RPMI8226 (cell line): ENCODE results near the gene PPP1R12B.
A peak's percentile ranks its signal among the peaks of the same experiment; 100 is the strongest.
"Not testable (repeated sequence)": the region's sequence is repeated elsewhere in the genome, so short reads cannot be mapped to it uniquely, and the experiment has no call there.

Experiments used
- DNase-seq: peaks from one replicate; pipeline ENCODE4 v3.0.0-alpha.2; 2015

Gene PPP1R12B

GRCh38 chr1:202565890-202566602 lies 217.5 kb downstream of the PPP1R12B start:
- no peak for DNase-seq

- DNase-seq = no peak
These were observed 219.2 kb downstream of the PPP1R12B start for GRCh38 chr1:202567738-202568137.

GRCh38 chr1:202568410-202568809 lies 219.9 kb downstream of the PPP1R12B start:
- no peak for DNase-seq

- no peak for DNase-seq
These were observed 220.3 kb downstream of the PPP1R12B start for GRCh38 chr1:202568826-202569225.

DNA sequence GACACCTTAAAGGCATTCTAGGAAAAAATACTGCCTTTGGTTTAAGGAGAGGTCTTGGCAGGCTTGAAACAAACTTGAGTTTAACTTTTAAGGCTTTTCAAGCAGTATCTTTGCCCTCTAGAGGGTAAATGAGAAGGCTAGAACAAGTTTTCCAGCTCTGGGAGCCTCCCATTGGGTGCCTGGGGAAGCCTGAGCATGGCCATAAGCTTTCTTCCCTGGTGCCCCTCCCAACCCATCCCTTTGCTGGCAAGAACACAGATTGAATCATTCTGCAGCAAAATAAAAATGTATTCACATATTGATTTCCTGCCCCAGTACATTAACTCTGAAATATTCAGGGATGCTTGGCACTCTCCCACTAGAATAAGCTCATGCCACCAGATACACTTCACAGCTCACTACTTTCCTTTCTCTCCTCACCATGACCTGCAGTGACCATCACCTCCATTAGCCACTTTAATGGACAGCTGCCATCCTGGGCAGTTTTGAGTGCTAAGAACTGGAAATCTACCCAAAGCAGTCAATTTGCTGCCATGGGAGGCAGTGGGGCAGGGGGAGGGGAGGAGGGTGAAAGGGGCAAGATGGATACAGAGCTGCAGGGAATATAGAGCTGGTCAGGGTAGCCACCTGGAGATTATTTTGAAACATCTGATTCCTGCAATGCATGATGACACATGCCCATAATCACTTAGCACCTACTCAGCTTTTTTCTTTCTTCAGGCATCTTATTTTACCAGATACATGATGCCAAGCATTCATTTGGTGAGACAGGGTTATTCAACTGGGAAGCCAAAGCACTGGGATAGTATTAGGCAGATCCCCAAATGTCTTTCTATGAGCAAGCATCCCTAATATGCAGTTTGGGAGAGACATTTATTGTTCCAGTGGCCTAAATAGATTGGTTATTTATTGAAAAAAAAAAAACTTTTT lies 221.2 kb downstream of the PPP1R12B start:
- no peak for DNase-seq

GRCh38 chr1:202571719-202572339 lies 223.3 kb downstream of the PPP1R12B start:
- DNase-seq = peak; percentile 64

- no peak for DNase-seq
These were observed 224.4 kb downstream of the PPP1R12B start for GRCh38 chr1:202572867-202573266.

DNA sequence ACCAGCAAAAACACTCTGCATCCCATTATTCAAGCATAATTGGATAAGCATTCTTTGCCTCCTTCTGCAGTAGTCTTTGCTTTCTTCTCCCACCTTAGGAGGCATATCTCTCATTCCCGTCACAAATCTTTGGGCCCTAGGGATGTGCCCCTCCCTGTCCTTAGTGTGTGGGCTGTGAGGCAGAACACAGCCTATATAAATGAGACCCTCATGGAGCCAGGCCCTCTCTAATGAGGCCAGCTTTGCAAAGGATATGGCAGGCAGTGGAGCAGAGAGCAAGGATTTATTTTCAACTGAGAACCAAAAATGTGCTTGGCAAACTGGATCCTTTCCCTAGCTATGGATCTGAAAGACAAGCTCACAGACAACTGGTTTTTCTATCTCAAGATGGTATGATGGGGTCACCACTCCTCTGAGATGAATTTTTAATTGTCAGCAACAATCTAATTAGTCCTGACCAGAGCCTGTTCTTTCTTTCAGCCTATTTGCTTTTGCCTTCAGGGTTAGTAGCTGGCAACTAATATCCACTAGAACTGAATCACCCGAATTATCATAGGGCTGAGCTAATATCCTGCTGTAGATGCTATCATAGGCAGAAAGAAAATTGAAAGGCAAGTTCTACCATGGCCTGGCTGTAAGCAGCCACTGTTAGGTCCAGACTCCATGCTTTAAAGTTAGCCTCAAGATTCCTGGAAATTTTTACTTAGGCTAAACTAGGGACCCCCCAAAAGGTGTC lies 227.6 kb downstream of the PPP1R12B start:
- DNase-seq = no peak

GRCh38 chr1:202576816-202577215 lies 228.3 kb downstream of the PPP1R12B start:
- no peak for DNase-seq

- DNase-seq = no peak
These were observed 228.9 kb downstream of the PPP1R12B start for GRCh38 chr1:202577381-202577780.

- no peak for DNase-seq
These were observed 229.6 kb downstream of the PPP1R12B start for GRCh38 chr1:202578001-202578504.

GRCh38 chr1:202578565-202578964 lies 230.1 kb downstream of the PPP1R12B start:
- DNase-seq = no peak

GRCh38 chr1:202579806-202580205 lies 231.3 kb downstream of the PPP1R12B start:
- DNase-seq = no peak

DNA sequence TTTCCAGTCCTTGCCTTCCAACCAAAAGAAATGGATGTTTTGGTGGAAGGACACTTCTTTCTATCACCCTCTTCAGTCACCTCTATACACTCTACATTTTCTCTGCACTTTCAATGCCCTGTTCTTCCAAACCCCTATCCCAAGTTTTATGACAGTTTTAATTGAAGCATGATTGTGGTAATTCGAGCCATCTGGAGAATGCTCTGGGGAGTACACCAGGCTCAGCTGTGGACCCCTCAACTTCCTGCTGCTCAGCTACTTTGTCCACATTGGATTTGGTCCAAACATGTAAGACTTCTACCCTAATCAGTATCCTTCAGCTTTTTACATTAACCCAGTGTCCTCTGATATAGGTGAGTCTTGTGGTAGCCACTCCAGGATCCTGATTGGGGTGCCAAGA lies 232.1 kb downstream of the PPP1R12B start:
- DNase-seq = no peak

DNA sequence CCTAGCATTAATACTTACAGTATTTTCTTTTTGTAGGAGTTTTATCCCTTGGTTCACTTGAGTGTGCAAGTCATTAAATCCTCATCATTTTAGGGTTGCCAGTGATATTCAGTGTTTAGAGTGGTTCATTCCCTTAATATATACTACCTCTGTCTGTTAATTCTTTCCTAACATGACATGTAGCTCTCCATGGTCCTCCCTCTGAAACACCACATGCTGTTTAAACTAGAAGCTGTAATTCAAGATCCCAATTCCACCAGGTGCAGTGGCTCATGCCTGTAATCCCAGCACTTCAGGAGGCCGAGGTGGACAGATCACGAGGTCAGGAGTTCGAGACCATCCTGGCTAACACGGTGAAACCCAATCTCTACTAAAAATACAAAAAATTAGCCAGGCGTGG lies 233.9 kb downstream of the PPP1R12B start:
- DNase-seq = not testable (repeated sequence)

DNA sequence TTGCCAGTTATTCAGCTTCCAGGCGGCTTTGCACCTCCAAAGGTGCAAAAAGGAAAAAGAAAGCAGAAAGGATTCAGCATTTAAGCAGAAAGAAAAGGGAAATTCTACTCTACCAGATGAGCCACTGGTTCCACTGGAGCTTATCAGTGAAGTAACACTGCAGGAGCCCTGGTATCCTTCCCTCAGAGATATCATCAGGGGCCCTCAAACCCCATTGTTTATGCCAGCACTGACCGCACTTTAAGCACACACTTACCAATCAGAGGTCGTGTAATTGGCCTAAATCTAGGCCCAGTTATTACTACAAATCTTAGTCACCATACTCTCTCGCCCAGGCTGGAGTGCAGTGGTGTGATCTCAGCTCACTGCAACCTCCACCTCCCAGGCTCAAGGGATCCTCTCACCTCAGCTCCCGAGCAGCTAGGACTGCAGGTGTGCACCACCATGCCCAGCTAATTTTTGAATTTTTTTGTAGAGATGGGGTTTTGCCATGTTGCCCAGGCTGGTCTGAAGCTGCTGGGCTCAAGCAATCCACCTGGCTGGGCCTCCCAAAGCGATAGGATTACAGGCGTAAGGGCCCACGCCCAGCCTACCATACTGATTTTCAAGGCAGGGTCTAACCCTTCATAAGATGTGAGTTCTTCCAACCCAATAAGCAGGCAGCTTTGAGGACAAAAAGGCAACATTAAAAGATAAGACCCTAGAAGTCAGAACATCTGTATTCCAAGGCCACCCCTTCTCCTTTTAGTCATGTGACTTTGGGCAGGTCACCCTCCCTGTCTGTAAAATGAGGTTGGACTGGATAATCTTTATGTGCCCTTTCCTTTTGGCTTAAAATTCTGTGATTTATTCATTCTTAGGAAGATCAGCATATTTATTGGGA lies 236.4 kb downstream of the PPP1R12B start:
- no peak for DNase-seq

DNA sequence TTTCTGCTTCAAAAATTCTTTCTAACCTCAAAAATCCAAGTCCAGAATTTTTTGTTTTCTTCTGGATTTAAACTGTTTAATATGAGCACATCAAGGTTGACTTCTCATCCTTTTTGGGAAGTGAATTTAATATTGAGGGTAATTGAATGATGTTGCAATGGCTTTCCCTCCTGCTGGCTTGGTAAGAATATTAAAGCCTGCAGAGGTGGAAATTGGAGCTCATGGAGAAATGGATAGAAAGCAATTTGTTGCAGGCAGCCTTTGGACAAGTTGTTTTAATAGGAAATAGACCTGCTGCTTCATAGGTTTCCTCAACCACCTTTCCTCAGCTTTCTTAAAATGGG lies 237.1 kb downstream of the PPP1R12B start:
- no peak for DNase-seq

DNA sequence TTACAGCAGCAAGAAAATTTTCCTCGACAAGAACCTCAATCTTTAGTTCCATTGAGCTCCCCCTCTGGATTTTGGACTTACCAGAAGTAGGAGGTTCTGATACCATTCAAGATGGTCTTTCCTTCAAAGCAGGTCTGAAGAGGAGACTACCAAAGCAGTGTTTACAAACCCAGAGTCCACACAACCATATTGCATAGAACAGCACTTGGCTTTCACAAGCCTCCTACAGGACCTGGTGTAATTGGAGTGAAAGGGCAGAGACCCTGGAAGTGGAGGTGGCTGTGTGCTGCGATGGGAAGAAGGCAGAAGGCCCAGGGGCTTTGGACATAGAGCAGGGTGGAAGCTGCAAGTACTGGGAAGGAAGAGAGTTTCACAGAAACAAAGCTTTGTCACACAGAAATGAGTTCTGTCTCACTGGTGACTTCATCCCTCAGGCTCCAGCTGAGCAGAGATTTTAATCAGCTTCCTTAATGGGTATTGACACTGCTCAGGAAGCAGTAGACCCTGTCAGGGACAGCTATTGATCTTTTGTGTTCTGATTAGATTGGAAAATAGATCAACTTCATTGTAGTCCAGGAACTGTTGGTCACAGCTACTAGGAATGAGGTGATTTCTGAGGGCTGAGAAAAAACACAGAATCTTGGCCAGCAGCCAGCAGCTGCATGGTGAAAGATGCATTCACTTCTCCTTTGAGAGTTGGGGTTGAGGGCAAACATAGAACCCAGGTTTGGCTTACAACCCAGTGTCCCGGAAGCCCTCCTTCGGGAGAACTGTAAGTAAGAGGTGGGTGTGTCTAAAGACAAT lies 237.7 kb downstream of the PPP1R12B start:
- DNase-seq = peak; percentile 87

DNA sequence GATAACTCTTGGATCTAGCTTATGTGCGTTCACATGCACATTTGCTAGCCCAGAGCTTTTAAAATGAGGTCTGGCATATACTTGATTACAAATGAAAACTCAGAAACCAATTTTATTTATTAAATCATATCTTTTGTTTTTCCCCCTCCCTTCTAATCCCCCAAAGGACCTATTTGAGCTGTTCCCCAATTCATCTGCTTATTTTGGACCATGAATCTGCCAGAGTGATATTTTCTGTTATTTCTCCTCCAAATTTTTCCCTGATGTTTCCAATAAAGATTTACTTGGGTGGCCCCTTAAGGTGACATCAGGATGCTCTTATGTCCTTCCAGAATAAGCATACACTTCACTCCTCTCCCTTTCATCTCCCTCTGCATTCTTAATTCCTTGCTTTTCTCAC lies 238.4 kb downstream of the PPP1R12B start:
- no peak for DNase-seq

- DNase-seq = no peak
These were observed 239.5 kb downstream of the PPP1R12B start for GRCh38 chr1:202587859-202588485.
